GM12864 (cell line): ENCODE data around the gene STK11IP.
A peak's percentile ranks its signal among the peaks of the same experiment; 100 is the strongest.

Experiments used
- DNase-seq: peaks from one replicate; pipeline ENCODE4 v3.0.0-alpha.2; 2011; ENCODE audit warnings: low read depth
- H3K4me3 ChIP-seq: 2 replicates; pipeline ENCODE4 v1.5.1; 2011; ENCODE audit warnings: mild to moderate bottlenecking, low read depth, low read length, control low read depth
- TF ChIP-seq, protein P1 (sequence below): IDR thresholded peaks from 2 replicates; pipeline ENCODE4 v1.5.1; 2011; ENCODE audit warnings: low read depth, mild to moderate bottlenecking, moderate library complexity, low read length, control low read depth, inconsistent platforms; ENCODE audit errors: missing control alignments

Gene STK11IP

DNA sequence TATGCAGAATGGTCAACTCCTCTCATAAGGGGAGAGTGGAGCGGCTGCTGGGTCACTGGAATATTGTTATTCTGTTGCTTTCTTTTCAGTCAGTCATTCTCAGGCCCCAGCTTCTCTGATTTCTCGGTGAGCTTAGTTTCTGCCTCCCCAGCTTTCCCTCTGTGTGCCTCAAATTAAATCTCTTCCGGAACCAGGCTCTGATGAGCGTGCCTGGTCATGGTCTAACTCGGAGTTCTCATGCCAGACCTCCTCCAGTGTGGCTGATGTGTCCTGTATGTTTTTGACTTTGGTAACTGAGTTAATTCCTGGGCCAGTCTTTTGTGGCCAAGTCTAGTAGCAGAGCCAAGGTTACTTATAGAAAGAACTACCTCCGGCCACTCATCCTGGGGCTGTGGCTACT lies 4.9 kb upstream of the STK11IP start:
- TF ChIP-seq, protein P1, sequence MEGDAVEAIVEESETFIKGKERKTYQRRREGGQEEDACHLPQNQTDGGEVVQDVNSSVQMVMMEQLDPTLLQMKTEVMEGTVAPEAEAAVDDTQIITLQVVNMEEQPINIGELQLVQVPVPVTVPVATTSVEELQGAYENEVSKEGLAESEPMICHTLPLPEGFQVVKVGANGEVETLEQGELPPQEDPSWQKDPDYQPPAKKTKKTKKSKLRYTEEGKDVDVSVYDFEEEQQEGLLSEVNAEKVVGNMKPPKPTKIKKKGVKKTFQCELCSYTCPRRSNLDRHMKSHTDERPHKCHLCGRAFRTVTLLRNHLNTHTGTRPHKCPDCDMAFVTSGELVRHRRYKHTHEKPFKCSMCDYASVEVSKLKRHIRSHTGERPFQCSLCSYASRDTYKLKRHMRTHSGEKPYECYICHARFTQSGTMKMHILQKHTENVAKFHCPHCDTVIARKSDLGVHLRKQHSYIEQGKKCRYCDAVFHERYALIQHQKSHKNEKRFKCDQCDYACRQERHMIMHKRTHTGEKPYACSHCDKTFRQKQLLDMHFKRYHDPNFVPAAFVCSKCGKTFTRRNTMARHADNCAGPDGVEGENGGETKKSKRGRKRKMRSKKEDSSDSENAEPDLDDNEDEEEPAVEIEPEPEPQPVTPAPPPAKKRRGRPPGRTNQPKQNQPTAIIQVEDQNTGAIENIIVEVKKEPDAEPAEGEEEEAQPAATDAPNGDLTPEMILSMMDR: no peak
- DNase-seq: no peak
- no peak overlapping the region for H3K4me3 ChIP-seq

DNA sequence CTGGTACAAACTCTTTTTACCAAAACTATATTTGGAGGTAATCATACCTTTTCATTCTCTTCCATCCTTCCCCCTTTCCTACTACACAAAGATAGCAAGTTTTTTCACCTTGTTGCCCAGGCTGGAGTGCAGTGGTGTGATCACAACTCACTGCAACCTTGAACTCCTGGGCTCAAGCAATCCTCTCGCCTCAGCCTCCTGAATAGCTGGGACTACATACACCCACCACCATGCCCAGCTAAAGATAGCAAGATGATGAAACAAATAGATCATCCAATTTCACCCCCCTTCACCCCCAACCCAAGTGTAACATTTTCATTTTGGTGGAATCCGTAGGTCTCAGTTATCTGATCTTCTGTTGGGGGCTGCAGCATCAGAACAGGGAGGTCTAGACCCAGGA lies 4.5 kb upstream of the STK11IP start:
- no peak overlapping the region for H3K4me3 ChIP-seq
- no peak for DNase-seq
- TF ChIP-seq, protein P1: no peak

DNA sequence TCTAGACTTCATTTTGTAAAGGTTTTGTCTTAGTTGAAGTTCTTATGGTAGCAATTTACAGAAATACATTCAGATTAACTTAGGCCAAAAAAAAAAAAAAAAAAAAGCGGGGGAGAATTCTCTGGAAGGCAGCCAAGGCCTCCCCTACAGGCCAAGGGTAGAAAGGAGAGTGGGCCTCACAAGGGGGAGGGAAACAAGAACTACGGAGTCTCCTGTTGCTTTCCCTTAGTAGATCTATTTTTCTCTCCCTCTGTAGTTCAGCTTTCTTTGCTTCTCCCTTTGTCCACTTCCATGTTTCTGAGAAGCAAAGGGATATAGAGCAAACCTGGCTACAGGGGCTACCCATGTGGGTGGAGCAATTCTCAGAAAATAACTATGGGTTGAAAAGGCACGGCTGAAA lies 2.4 kb upstream of the STK11IP start:
- H3K4me3 ChIP-seq: no peak overlapping the region
- no peak for DNase-seq
- TF ChIP-seq, protein P1: peak; percentile 12

DNA sequence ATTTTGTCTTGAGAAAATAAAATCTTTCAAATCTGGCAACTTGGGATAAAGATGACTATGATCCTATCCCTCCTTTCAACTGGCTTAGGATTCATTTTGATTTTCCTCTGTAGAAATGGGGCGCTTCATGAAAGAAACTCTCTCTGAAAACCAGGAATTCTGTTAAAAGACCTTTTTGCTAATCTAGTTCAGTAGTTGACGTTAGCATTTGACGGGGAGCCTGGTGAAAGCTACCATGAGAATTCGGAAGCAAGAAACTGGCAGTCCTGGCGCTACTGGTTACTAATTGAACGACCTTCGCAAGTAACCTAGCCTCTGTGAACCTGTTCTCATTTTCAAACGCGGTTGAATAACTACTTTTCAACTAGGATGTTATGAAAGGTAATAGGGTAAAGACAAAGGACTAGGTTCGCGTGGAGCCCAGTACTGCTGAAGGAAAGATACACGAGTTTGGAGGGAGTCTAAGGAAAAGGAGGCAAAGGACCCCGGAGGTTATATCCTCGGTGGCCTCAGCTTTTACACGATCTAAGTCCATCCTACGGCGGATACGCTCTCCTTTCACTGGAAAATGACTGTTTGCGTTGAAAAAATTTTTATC lies 604 bp upstream of the STK11IP start:
- H3K4me3 ChIP-seq: peak overlapping the region; percentile 96
- no peak for DNase-seq
- TF ChIP-seq, protein P1: no peak

DNA sequence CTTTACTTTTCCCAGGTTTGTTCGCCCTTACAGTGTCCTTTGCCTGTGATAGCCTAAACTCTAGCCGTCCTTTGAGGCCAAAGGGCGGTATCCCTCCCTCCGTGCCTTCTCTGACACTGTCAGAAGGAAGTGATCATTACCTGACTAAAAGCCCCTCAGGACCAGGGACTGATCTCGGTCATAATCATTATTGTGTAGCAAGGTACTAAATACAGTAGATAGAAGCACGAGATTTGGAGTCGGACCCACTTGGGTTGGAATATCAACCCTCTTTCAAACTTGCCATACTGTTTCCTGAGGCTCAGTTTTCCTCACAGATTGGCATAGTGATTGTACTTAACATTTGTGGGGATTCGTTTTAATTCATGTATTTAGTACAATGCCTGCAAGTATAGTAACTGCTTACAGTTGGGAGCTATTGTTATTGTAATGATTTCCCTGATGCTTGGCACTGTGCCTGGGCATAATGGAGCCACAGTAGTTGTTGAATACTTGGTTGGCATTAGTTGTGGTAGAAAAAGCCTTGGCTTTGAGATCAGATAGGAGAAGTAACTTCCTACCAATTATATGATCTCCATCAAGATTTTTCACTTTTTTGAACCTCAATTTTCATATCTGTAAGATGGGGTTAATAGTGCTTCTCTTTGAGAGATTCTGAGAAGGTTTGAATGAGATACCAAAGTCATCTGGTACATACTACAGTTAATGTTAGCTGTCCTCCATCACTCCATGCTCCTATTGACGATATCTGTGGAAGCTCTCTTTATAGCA lies 836 bp downstream of the STK11IP start:
- peak overlapping the region; percentile 96 for H3K4me3 ChIP-seq
- TF ChIP-seq, protein P1: no peak
- no peak for DNase-seq

DNA sequence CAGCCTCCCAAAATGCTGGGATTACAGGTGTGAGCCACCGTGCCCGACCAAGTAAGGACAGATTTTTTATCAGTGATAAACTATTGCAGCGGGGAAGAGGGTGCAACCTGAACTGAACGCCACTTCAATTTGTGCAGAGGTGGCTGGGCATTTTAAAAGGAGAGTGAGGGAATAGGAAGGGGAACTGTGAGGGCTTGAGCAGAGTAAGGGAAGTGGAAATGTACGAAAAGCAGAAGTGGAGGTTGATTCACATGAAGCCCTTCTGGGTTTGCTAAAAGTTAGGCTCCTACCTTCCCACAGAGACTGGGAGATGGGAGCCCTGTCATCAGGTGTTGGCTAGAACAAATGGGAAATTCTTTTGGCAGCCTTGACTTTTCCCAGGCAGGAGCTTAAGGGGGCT lies 6.1 kb downstream of the STK11IP start:
- H3K4me3 ChIP-seq: no peak overlapping the region
- DNase-seq: no peak
- TF ChIP-seq, protein P1: no peak

DNA sequence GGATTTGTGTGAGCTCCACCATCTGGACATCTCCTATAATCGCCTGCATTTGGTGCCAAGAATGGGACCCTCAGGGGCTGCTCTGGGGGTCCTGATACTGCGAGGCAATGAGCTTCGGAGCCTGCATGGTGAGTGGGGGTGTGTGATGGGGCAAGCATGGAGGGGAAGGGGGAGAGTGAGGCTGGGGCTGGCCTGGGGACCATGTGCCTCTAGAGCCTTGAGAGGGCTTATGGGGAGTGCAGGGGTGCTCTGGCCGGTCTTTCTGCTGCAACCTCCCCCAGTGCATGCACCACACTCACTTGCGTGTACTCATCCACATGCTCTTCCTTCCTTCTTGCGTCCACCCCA lies 7.9 kb downstream of the STK11IP start:
- TF ChIP-seq, protein P1: no peak
- no peak for DNase-seq
- H3K4me3 ChIP-seq: no peak overlapping the region
